Stimulated activated CD4-positive, alpha-beta T cell treated with anti-CD3 and anti-CD28 coated beads, Interleukin-1b, Interleukin-23, amount 100 ng/mL, for 48 hours (primary cell): ENCODE results near the gene MAML2.
A peak's percentile ranks its signal among the peaks of the same experiment; 100 is the strongest.

Experiments
- DNase-seq: peaks from one replicate; pipeline ENCODE4 v3.0.0-alpha.2; 2020

MAML2 gene

DNA sequence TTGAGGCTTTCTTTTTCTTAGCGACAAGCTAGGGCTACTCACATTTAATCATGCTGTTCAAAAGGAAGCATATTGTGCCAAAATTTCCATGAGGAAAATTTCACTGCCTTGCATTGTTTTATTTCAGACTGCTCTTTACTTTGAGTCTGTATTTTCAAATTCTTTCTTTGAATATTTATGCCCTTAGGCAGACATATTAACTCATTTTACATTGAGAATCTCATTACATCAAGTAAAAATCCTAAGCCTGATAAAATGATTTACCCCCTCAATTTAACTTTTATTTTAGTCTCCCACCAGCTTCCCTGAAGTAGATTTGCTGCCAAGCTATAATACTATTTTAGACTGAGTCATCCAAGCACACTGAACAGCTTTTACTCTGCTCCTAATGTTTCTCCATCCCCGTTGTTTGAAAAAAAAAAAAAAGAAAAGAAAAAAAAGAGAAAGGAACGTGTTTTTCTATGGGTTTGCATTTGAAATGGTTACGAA is 229.8 kb downstream of the MAML2 start:
- DNase-seq, result no peak

DNA sequence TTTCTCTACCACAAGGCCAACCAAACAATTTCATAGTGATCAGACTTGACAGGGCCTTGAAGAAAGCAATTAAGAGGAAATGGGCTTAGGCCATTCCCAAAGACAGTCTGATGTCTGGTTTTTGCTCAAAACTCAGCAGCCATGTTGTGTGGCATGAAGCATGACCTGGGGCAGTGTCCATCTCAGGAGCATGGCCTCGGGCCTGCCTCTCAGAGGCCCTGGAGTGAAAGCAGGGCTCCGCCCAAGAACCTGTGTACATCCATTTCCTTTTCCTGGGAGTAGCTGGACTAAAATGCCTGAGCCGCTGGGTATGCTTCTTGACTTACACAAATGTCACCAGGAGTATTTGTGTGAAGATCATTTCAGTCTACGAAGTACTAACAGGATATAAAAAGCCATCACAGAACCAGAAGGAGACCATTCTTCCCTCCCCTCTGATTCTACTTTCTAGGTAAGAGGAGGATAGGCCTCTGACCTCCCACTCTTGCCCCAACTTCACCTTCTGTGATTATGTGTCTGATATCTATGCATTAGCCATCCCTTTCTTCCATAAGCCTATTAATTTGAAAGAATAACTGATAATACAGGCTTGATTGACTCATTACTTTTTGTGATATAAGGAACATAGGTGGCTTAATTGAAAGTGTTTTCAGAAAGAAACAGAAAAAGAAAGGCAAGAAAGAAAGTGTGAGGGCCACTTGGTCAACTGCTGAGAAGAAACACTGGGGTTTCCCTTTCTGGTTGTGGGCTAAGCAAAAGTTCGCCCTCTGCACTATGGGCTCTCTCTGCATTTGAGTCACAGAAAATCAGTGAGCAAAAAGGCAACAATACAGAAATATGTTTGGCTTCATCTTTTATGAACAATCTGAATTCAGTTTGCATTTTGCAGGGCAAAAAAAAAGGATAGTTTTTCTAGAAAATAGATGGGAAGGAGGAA is 230.5 kb downstream of the MAML2 start:
- peak; percentile 34 for DNase-seq

DNA sequence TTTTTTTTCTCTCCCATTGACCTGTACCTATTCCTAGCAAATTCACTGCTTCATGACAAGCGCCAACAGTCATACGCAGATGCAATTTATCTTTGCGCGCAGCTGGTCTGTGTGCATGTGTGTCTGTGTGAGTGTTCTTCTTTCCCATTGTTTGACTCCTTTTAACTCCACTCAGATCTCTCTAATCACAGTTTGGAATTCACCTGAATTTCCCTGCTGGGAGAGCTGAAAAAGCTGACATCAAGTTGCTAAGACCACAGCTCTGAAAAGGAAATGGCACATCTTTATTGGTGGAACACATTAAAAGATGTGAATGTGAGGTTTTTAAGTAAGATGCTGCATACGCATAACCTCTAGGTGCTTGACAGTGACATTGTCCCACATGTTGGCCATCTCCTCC is 231.7 kb downstream of the MAML2 start:
- DNase-seq, result no peak

DNA sequence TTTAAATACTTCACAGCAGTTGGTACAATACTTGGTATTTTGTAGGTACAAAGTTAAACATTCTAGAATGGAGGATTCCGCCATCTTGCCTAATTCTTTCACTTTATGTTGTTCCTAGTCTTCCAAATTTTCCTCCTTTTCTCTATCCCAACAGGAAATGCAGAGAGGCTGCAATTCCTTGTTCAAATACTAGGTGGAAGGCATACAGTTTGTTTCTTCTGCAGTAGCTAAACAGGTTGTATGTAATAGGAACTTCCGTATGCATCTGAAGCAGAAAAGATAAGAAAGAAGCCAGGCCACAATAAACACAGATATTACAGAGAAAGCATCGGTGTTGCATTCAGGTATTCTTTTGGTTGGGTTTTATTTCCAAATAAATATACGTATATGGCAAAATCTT is 232.7 kb downstream of the MAML2 start:
- no peak for DNase-seq

DNA sequence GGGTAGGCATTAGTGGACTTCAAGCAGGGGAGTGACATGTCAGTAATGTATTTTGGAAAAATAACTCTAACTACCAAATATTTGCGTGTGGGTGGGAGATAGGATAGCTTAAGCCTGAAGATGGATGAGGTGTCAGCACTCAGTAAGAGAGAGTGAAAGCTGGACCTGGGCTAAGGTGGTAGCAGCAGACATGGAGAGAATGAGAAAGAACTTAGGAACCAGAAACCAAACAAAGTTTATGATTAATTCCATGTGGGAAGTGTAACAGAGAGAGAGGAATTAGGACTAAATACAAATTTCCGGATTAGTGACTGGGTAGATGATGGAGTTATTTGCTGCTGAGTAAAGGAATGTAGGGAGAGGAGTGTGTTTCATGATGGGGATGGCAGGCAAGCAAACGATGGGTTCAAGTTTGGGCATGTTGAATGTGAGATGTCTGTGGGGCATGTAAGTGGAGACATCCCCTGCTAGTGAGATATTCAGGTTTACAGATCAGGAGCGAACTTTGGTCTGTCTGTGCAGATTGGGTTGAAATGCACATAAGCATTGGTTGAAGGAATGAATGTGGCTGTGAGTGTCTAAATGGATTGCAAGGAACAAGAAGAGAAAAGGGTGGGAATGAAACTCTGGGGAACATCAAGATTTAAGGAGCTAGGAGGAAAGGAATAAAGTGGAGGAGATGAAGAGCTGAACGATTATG is 233.5 kb downstream of the MAML2 start:
- DNase-seq, result no peak

DNA sequence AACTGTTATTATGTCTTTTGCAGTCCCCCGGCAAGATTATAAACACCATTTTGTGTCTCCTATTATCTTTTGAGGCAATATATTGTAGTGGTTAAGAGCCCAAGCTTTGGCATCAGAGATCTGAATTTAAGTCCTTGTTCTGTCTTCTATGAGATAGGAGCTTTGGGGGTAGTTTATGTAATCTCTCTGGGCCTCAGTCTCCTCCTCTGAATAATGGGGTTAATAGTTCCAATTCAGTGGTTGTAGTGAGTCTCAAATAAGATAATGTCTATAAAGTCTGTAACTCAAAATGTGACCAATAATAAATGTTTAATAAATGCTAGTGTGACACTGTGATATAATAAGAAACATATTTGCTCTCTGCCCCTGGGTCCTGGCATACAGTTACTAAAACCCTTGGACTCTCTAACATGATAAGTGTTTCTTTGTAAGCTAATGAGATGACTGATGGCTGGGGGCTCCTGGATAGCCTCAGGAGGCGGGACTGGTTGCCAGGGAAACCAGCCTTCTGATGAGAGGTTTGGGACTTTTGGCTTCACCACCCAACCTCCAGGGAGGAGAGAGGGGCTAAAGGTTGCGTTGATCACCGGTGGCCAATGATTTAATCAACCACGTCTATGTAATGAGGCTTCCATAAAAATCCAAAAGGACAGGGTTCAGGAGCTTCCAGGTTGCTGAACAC is 235.7 kb downstream of the MAML2 start:
- no peak for DNase-seq

DNA sequence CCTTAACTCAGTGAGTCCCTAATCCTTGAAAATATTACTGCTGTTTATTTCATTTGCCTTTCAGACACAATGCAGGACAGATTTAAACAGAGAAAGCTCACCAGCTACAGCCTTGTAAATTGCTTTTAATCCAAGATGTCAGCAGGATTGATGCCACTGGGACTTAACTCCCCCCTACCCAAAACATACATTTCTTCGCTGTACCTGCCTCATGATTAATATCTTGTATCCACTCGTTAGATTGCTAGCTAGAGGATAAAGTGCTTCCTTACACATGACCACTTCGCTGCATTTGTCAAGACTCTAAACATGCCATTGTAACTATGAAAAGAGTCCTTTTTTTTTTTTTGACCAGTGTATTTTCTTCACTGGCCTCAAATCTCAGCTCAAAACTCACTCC is 236.3 kb downstream of the MAML2 start:
- no peak for DNase-seq

DNA sequence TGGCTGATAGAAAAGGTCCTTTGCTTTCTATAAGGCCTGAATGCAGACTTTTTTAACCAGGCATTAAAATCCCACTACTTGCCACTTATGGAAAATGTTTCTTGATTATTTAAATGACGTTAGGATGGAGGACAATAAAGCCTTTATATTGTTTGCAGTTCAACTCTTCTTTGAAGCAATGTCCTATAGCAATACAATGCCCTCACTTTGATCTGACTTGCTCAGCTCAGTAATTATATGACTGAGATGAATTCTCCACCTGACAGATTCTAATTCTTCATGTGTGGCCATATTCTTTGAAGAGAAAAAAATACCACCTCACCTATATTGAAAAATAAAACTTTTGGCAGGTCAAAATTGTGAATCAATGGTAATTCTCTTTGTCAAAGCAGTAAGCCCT is 237.1 kb downstream of the MAML2 start:
- no peak for DNase-seq

DNA sequence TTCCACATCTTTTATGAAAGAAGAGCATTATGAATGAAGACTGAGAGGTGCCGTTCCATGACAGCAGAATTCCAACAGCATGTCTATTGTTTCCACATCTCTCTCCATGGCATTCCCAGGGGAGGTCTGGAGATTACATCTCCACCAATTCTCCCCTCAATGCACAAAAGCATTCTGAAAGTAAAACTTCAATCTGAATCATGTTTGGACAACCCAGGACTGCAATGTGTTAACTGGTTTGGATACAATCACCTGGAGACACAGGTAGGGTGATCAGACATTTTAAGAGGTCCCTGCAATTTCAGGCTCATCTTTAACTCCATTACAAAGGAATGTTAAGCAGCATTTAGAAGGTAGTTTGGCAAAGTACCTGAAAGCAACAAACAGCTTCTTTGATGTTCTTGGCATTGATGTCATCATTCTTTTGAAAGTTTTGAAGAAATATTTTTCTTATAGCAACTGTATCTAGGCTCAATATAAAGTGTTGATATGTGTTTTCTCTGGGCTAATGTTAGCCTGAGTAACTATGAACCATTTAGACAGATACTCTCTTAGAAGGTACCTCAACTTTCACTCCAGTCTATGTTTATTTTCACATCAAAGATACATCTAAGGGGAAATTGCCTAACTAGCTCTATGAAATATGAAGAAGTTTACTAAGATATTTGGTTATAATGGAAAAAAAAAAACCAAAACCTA is 237.6 kb downstream of the MAML2 start:
- DNase-seq, result no peak

DNA sequence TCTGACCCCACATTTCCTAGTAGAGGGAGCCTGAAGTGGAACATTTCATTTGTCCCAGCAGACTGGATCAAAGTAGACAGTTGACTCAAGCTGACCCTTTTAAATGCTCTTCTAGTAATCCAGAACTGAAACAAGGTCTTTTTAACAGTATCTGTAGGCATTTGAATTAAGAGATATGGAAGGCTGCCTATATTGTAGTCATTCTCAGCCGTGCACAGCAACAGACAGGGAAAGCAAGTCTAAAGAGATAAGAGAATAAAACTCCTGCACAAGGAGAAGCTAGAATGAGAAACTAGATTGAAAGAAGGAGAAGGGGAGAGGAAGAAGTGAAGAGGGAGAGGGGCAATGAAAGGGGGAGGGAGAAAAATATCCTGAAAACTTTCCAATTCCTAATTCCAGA is 238.5 kb downstream of the MAML2 start:
- DNase-seq, result no peak

DNA sequence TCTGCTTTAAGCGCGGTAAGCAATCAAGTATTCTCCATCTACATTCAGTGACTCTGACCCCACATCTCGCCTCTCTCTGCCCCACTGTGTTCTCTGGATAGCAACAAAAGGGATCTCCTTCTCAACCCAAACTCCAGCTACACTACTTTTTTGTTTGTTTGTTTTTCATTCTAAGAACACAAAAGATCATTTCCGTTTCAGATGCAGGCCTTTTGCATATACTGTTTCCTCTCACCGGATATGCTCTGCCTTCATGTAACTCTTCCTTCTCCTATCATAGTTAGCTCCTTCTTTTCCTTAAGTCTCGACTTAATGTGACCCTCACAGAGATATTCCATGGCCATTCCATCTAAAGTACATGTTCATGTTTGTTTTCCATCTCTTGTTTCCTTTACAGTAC is 239.3 kb downstream of the MAML2 start:
- no peak for DNase-seq

DNA sequence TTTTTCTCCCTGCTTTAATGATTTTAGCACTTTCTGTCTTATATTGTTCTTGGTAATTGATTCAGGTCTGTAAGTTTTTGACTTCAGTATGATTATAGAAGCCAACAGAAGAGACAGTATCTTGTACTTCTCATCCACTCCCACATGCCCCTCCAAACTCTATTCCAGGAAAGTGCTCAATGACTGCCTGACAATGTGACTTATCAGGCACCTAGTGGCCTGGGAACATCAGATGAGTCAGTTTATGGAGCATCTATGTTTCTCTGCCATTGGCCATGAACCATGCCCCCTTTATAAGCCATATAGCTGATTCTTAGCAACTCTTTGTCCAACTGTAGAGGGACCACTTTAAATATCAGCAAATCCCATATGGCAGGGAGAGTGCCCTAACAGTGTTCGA is 239.9 kb downstream of the MAML2 start:
- DNase-seq, result no peak

DNA sequence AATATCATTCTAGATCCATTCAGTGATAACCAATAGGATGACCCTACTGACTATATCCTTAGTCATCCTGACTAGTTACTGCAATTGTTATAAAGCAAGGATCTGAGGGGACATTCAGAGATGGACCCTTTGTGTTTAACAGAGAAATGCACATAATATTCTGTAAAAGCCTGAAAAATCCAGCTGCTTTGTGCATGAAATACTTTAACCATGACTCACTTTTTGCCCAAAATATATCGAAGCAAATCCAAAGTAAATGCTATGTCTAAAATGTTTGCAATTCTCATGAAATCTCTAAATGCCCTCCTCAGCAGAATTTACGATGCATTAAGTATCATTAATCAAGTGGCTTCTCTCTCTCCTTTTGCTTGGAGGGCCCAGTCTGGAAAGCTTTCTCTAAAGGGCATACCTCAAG is 240.3 kb downstream of the MAML2 start:
- no peak for DNase-seq

DNA sequence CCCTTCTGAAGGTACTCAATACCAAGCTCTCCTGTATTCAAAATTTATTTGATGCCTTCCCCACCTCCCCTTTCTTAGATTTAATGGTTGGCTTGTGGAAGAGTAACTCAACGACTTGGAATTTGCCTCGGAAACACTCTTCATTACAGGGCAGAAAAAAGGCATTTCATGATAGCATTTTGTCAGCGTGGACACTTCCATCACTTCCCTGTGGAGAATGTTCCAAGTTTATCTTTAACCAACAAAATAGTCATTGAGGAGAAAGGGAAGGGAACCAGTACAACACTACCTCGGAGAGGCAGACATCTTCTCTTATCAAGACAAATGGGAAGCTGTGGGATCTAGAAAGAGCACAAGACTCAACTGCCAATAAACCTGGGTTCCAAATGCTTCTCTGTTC is 241.8 kb downstream of the MAML2 start:
- DNase-seq, result no peak

DNA sequence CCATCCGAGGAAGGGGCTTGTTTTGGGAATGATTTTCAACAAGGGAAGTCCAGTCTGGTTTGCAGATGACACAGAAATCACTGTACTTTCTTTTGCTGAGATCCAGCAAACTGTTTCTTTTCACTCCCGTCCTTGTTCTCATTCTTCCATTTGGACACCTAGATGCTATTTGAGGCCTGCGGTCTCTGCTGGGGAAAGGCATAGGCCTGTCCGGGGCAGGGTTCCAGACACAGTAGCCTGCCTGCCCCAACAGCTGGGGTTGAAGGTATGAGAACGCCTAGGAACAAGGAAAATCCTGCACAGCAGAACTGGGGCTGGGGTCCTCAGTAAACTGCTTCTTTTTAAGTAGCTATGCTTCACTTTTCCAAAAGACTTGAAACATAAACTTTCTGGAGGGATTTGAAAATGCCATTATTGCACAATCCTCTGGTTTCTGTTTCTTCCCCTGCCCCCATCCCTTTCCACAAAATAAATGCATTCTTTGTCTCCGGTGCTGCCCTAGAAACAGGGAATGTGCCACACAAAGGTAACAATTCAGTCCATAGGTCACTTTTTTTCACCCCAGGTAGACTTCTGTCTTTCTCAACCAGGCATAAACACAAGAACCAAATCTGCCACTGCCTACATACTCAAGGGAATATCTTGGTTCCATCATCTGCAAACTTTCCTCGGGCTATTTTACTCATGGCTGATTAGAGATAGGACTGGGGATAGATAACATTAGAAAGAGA is 244.3 kb downstream of the MAML2 start:
- DNase-seq, result no peak

DNA sequence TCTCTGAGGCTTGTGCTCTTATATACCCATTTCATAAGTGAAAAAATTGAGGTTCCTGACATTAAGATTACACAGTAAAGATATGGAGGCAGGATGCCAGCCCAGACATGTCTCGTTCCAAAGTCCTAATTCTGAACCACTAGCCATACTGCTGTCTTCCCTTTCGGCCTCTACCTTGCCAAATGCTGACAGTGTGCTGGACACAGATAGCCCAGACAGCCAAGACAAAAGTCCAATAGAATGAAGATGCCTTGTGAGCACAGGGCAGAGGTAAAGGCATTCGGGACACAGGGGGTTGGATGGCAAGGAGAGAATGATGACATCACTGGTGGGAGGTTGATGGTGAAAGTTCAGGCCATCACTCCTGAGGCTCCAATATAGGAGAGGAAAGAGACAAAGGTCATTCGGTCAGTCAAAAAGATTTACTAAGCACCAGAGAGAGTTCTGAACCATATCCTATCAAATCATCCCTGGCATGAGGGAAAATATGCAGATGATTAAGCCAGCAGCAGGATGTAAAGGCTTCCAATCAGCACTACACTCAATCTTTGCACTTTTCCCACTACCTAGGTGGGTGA is 245.1 kb downstream of the MAML2 start:
- DNase-seq, result no peak

DNA sequence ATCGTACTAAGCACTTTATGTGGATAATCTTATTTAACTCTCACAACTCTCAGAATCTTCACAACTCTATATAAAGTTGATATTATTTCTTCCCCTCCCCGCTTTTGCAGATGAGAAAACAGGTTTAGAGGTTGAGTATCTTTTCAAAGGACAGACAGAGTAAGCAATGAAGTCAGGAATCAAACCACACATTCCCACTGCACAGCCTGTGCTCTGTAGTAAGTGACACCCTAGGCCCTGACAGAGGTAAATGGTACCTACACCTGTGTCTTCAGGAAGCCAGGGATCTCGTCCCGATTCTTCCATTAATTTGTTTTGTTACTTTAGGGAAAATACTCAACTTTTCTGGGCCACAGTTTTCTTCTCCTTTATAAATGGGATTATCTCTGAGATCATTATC is 246.6 kb downstream of the MAML2 start:
- no peak for DNase-seq

DNA sequence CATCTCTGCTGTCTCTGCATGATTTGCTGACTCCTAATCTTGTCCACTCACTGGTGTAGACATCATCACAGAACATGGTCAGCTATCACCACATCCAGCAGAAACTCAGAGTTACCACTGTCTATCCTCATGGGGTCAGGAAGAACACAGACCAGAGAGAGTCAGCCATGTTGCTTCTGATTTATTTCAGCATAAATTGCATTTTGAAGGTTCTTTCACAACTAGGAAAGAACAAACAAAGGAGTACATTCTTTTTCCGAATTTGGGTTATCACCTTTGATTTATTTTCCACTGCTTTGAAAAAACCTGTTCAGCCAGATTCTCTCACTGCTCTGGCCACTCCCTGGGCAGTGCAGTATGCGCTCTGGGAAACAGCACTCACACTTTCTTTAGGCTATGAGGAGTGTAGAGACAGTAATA is 247.1 kb downstream of the MAML2 start:
- DNase-seq, result no peak

DNA sequence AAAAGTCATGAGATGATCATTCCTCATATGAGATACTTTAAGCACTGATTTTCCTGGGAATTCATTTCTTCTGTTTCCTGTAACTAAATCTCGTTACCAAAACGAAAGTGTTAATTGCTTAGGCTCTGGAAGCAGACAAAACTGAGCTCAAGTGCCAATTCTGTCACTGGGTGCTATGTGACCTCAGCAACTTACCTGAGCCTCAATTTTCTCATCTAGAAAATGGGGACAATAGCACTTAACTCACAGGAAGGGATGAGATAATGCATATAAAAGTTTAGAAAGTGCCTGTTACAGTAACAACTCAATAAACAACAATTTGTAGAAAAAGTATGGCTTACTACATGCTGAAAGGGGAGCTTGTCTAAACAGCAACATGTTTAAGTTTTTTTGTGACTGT is 248.8 kb downstream of the MAML2 start:
- no peak for DNase-seq

DNA sequence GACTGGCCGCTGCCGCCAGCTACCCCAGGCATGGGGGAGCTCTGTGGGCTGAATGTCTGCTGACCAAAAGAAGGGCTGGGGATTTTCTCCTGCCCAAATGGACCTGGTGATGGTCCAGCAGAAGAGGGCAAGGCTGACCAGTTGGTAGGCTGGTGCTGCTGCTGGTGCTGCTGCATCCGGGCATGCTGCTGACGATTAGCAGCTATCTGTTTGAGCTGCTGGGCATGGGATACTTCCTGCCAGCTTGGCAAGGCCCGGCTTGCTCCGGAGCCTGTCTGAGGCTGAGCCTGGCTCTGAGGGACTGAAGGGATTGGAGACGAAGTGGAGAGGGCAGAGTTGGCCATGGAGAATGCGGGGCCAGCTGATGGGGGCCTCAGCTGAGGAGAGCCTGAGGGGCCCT is 250.5 kb downstream of the MAML2 start:
- no peak for DNase-seq

DNA sequence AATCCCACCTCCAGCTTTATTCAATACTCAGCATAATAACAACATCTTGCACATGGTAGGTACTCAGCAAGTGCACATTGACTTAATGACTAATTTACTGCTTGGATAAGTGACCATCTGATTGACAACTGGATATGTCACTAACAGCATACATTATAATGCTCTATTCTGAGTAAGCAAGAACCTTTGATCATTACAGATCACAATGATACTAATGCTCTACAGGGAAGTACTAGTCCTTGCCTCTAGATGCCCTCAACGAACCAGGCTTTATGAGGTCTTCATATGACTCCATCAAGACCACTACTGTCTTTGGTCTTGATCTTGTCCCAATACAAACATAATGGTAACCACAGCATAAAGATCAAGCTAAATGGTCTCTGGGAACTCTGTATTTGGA is 251.5 kb downstream of the MAML2 start:
- no peak for DNase-seq

DNA sequence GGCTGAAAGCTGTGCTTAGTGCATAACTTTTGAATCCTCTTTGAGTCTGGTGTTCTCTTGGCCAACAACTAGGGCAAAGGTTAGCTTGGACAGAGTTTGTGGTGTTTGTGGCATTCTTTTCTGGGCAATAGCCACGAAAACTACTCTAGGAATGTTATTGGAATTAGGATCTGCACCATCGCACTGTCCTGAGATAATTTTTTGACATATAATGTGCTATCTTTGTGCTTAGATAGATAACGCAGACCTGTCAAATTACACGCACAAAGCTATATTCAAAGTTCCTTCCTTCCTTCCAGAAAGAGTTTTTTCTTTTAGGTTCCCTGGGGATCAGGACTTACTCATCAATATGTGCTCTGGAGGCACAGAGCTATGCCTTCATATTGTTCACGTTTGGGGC is 252.3 kb downstream of the MAML2 start:
- no peak for DNase-seq
